Measurements from ENCODE around the gene DDX49. TPM values are rescaled to one million over a fixed set of nuclear protein-coding genes. Genes with fewer than 3 reads are reported as not detected.

The DDX49 gene
- total RNA-seq, 1 experiment from 2014 or later: 120 TPM

DNA sequence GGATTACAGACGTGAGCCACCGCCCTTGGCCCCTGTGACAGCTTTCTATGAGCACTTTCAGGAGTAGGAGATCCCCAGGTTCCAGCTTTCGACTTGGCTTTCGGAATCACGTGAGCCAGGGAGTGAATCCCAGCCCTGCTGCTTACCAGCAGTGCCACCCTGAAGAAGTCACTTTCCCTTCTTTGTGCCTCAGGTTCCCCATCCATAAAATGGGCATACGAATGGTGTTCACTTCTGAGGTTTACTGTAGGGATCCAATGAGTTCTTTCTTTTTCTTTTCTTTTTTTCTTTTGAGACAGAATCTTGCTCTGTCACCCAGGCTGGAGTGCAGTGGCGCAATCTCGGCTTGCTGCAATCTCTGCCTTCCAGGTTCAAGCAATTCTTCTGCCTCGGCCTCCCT lies 25.8 kb downstream of the DDX49 start:
- ATAC-seq (no peak), DNase-seq (no peak)
- Histone ChIP-seq H3K4me3 (ENCODE audit: low read length) (no peak overlapping the region), H3K9me3 (ENCODE audit: low read length) (no peaks in the 10 kb centered on the region), H3K4me1 (ENCODE audit: insufficient read depth, low read length) (no peaks in the 10 kb centered on the region), H2AFZ (ENCODE audit: low read length) (no peak overlapping the region), H3K4me2 (ENCODE audit: low read length) (no peak overlapping the region), H3K27me3 (ENCODE audit: low read length) (no peaks in the 10 kb centered on the region), H3K79me2 (ENCODE audit: low read length) (peaks cover 5% of the 10 kb centered on the region), H3K27ac (ENCODE audit: low read length) (no peak overlapping the region), H3K9me2 (replicated peaks; ENCODE audit: low read length) (no peaks in the 10 kb centered on the region), H3K36me3 (ENCODE audit: low read depth, low read length) (no peaks in the 10 kb centered on the region), H3K9ac (ENCODE audit: low read length) (no peak overlapping the region), H3F3A (ENCODE audit: low read length, unreplicated experiment) (no peaks in the 10 kb centered on the region), H4K20me1 (ENCODE audit: low read length) (no peaks in the 10 kb centered on the region)
- TF ChIP-seq EZH2 (IDR thresholded peaks at IDR 0.05; ENCODE audit: low read length, unreplicated experiment) (no peak), EZH2phosphoT487 (IDR thresholded peaks at IDR 0.05; ENCODE audit: borderline replicate concordance, low read length) (no peak)
- TF ChIP-seq, protein P1, sequence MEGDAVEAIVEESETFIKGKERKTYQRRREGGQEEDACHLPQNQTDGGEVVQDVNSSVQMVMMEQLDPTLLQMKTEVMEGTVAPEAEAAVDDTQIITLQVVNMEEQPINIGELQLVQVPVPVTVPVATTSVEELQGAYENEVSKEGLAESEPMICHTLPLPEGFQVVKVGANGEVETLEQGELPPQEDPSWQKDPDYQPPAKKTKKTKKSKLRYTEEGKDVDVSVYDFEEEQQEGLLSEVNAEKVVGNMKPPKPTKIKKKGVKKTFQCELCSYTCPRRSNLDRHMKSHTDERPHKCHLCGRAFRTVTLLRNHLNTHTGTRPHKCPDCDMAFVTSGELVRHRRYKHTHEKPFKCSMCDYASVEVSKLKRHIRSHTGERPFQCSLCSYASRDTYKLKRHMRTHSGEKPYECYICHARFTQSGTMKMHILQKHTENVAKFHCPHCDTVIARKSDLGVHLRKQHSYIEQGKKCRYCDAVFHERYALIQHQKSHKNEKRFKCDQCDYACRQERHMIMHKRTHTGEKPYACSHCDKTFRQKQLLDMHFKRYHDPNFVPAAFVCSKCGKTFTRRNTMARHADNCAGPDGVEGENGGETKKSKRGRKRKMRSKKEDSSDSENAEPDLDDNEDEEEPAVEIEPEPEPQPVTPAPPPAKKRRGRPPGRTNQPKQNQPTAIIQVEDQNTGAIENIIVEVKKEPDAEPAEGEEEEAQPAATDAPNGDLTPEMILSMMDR (conservative IDR thresholded peaks at IDR 0.05; ENCODE audit: low read depth, low read length): no peak
- no TSS peak for BruUV-seq (replicated peaks)
- CTCF ChIA-PET: no interaction called here
- intact Hi-C loops (cut with micrococcal nuclease): no loop called here
- POLR2A ChIA-PET (ENCODE audit: unreplicated experiment): no interaction called here

DNA sequence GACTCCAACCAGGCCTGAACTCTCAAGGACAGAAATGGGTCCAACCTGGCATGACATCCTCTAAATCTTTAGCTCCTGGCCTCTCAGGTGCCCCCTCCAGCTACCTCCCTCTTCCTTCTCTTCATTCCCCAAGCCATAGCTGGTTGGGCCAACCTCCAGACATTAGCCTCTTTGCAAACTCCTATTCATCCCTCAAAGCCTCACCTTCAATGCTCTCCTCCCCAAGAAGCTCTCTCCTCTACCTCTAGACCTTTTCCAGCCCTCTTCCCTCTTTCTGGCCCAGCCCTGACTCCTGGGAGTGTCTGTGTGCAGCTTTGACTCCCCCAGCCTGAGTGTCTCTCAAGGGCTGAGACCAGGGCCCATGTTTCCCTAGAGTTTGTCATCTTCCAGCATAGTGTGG lies 26.8 kb downstream of the DDX49 start:
- BruUV-seq (replicated peaks): no TSS peak
- Histone ChIP-seq H3K4me2 (ENCODE audit: low read length) (no peak overlapping the region), H2AFZ (ENCODE audit: low read length) (no peak overlapping the region), H3K27ac (ENCODE audit: low read length) (no peak overlapping the region), H3K4me1 (ENCODE audit: insufficient read depth, low read length) (peaks cover 3% of the 10 kb centered on the region), H3K36me3 (ENCODE audit: low read depth, low read length) (no peaks in the 10 kb centered on the region), H3F3A (ENCODE audit: low read length, unreplicated experiment) (no peaks in the 10 kb centered on the region), H3K79me2 (ENCODE audit: low read length) (no peaks in the 10 kb centered on the region), H4K20me1 (ENCODE audit: low read length) (no peaks in the 10 kb centered on the region), H3K9me2 (replicated peaks; ENCODE audit: low read length) (no peaks in the 10 kb centered on the region), H3K9ac (ENCODE audit: low read length) (no peak overlapping the region), H3K9me3 (ENCODE audit: low read length) (no peaks in the 10 kb centered on the region), H3K27me3 (ENCODE audit: low read length) (no peaks in the 10 kb centered on the region), H3K4me3 (ENCODE audit: low read length) (no peak overlapping the region)
- DNase-seq: peak; percentile 0
- no peak for ATAC-seq
- no peak for TF ChIP-seq EZH2phosphoT487 (IDR thresholded peaks at IDR 0.05; ENCODE audit: borderline replicate concordance, low read length)
- TF ChIP-seq EZH2 (IDR thresholded peaks at IDR 0.05; ENCODE audit: low read length, unreplicated experiment): no peak
- TF ChIP-seq, protein P1 (conservative IDR thresholded peaks at IDR 0.05; ENCODE audit: low read depth, low read length): no peak
- intact Hi-C loops (cut with micrococcal nuclease): no loop called here
- ChIA-PET POLR2A (ENCODE audit: unreplicated experiment) (no interaction called here), CTCF (no interaction called here)

DNA sequence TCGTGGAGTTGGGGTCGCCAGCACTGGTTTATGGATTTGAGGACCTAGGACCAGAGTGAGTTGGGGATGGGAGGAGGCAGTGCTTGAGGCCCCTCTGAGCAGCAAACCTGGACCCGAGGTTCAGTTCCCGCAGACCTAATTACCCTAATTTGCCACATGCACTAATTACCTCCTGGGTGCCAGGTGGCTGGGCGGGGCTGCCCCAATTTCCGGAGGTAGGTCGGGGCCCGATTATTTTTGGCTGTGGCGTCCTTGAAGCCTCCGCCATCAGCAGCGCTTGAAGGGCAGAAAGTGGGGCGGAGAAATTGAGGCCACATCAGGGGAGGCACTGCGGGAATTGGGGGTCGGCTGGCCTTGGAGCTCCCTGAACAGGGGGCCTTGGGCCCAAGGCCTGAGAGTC lies 27.4 kb downstream of the DDX49 start:
- Histone ChIP-seq H3K9ac (ENCODE audit: low read length) (no peak overlapping the region), H3K9me2 (replicated peaks; ENCODE audit: low read length) (no peaks in the 10 kb centered on the region), H3F3A (ENCODE audit: low read length, unreplicated experiment) (no peaks in the 10 kb centered on the region), H3K27ac (ENCODE audit: low read length) (no peak overlapping the region), H3K27me3 (ENCODE audit: low read length) (no peaks in the 10 kb centered on the region), H3K4me1 (ENCODE audit: insufficient read depth, low read length) (peaks cover 6% of the 10 kb centered on the region), H3K9me3 (ENCODE audit: low read length) (no peaks in the 10 kb centered on the region), H4K20me1 (ENCODE audit: low read length) (no peaks in the 10 kb centered on the region), H3K36me3 (ENCODE audit: low read depth, low read length) (no peaks in the 10 kb centered on the region), H3K79me2 (ENCODE audit: low read length) (no peaks in the 10 kb centered on the region), H3K4me3 (ENCODE audit: low read length) (no peak overlapping the region), H3K4me2 (ENCODE audit: low read length) (no peak overlapping the region), H2AFZ (ENCODE audit: low read length) (no peak overlapping the region)
- ChIA-PET CTCF (no interaction called here), POLR2A (ENCODE audit: unreplicated experiment) (no interaction called here)
- TF ChIP-seq, protein P1 (conservative IDR thresholded peaks at IDR 0.05; ENCODE audit: low read depth, low read length): no peak
- TF ChIP-seq EZH2 (IDR thresholded peaks at IDR 0.05; ENCODE audit: low read length, unreplicated experiment): no peak
- DNase-seq (no peak), ATAC-seq (no peak)
- BruUV-seq (replicated peaks): no TSS peak
- intact Hi-C loops (cut with micrococcal nuclease): no loop called here
